ENCODE measurements around the gene ARID1B. TPM values are rescaled to one million over a fixed set of nuclear protein-coding genes. Genes with fewer than 3 reads are reported as not detected.

The ARID1B gene
- total RNA-seq, 1 experiment from 2014 or later: 91.7 TPM

GRCh38 chr6:157089258-157089657 is 312.1 kb downstream of the ARID1B start:
- H3K36me3 ChIP-seq (ENCODE audit: control insufficient read depth, insufficient read depth, low read length): 0 out of 2 replicates have a peak, but pooled peaks cover 3% of the 10 kb centered on the region
- H3K9me3 ChIP-seq (ENCODE audit: control insufficient read depth, insufficient read depth, low read depth, low read length): no peaks in the 10 kb centered on the region
- no peak for DNase-seq (ENCODE audit: low read depth, low spot score)
- no peak overlapping the region for H3K27ac ChIP-seq (ENCODE audit: low read length)
- in situ Hi-C loops (cut with HindIII; ENCODE audit: low pct_unique_long_range_greater_than_20kb, low sequenced_read_pairs) (no loop called here), intact Hi-C loops (cut with micrococcal nuclease; ENCODE audit: unreplicated experiment) (no loop called here)
- BruUV-seq (replicated peaks): no TSS peak
- CTCF ChIA-PET: no interaction called here
- H3K4me1 ChIP-seq (ENCODE audit: control insufficient read depth, insufficient read depth, low read length): 0 out of 2 replicates have a peak, but pooled peaks cover 5% of the 10 kb centered on the region
- H3K27me3 ChIP-seq (ENCODE audit: control insufficient read depth, insufficient read depth, low read length): no peaks in the 10 kb centered on the region
- POLR2A ChIA-PET: no interaction called here
- no peak for ATAC-seq
- no peak overlapping the region for H3K4me3 ChIP-seq (ENCODE audit: low read depth in 2 of 2, low read length in 2 of 2)
- TF ChIP-seq SIN3A (IDR thresholded peaks at IDR 0.05; ENCODE audit: borderline replicate concordance, insufficient read depth, low read depth, low read length): no peak

GRCh38 chr6:157089851-157090250 is 312.7 kb downstream of the ARID1B start:
- ChIA-PET POLR2A (no interaction called here), CTCF (no interaction called here)
- 0 out of 2 replicates have a peak, but pooled peaks cover 5% of the 10 kb centered on the region for H3K4me1 ChIP-seq (ENCODE audit: control insufficient read depth, insufficient read depth, low read length)
- H3K4me3 ChIP-seq (ENCODE audit: low read depth in 2 of 2, low read length in 2 of 2): no peak overlapping the region
- no peaks in the 10 kb centered on the region for H3K27me3 ChIP-seq (ENCODE audit: control insufficient read depth, insufficient read depth, low read length)
- no peaks in the 10 kb centered on the region for H3K36me3 ChIP-seq (ENCODE audit: control insufficient read depth, insufficient read depth, low read length)
- DNase-seq (ENCODE audit: low read depth, low spot score) (no peak), ATAC-seq (no peak)
- BruUV-seq (replicated peaks): no TSS peak
- no peaks in the 10 kb centered on the region for H3K9me3 ChIP-seq (ENCODE audit: control insufficient read depth, insufficient read depth, low read depth, low read length)
- no peak for TF ChIP-seq SIN3A (IDR thresholded peaks at IDR 0.05; ENCODE audit: borderline replicate concordance, insufficient read depth, low read depth, low read length)
- TF ChIP-seq CTCF (IDR thresholded peaks at IDR 0.05): no peak
- no peak for TF ChIP-seq REST (IDR thresholded peaks at IDR 0.05; ENCODE audit: insufficient read depth in 1 of 2, low read depth in 2 of 2, low read length in 1 of 2)
- TF ChIP-seq POLR2AphosphoS5 (IDR thresholded peaks at IDR 0.05; ENCODE audit: low read depth, low read length): no peak
- no peak for TF ChIP-seq TCF7L2 (IDR thresholded peaks at IDR 0.05; ENCODE audit: low read depth, low read length)
- in situ Hi-C loops (cut with HindIII; ENCODE audit: low pct_unique_long_range_greater_than_20kb, low sequenced_read_pairs): no loop called here
- H3K27ac ChIP-seq (ENCODE audit: low read length): no peak overlapping the region
- intact Hi-C loops (cut with micrococcal nuclease; ENCODE audit: unreplicated experiment): no loop called here

- no peak for DNase-seq (ENCODE audit: low read depth, low spot score)
- Histone ChIP-seq H3K4me1 (ENCODE audit: control insufficient read depth, insufficient read depth, low read length) (0 out of 2 replicates have a peak, but pooled peaks cover 5% of the 10 kb centered on the region), H3K9me3 (ENCODE audit: control insufficient read depth, insufficient read depth, low read depth, low read length) (no peaks in the 10 kb centered on the region), H3K4me3 (ENCODE audit: low read depth in 2 of 2, low read length in 2 of 2) (no peak overlapping the region), H3K27me3 (ENCODE audit: control insufficient read depth, insufficient read depth, low read length) (no peaks in the 10 kb centered on the region), H3K36me3 (ENCODE audit: control insufficient read depth, insufficient read depth, low read length) (no peaks in the 10 kb centered on the region), H3K27ac (ENCODE audit: low read length) (no peak overlapping the region)
- POLR2A ChIA-PET: no interaction called here
- no peak for TF ChIP-seq CTCF (IDR thresholded peaks at IDR 0.05)
- no peak for TF ChIP-seq POLR2AphosphoS5 (IDR thresholded peaks at IDR 0.05; ENCODE audit: low read depth, low read length)
- TF ChIP-seq TCF7L2 (IDR thresholded peaks at IDR 0.05; ENCODE audit: low read depth, low read length): no peak
- no peak for TF ChIP-seq REST (IDR thresholded peaks at IDR 0.05; ENCODE audit: insufficient read depth in 1 of 2, low read depth in 2 of 2, low read length in 1 of 2)
- no peak for TF ChIP-seq SIN3A (IDR thresholded peaks at IDR 0.05; ENCODE audit: borderline replicate concordance, insufficient read depth, low read depth, low read length)
- BruUV-seq (replicated peaks): no TSS peak
- CTCF ChIA-PET: no interaction called here
- intact Hi-C loops (cut with micrococcal nuclease; ENCODE audit: unreplicated experiment) (no loop called here), in situ Hi-C loops (cut with HindIII; ENCODE audit: low pct_unique_long_range_greater_than_20kb, low sequenced_read_pairs) (no loop called here)
- no peak for ATAC-seq
Measured at GRCh38 chr6:157090736-157091135, 313.6 kb downstream of the ARID1B start.
